ENCODE measurements around the gene PDCD7.

- no peak for TF ChIP-seq RAD21 (conservative IDR thresholded peaks at IDR 0.05 in 1 of 2, IDR thresholded peaks at IDR 0.05 in 1 of 2)
- no peak for TF ChIP-seq ZFP36 (IDR thresholded peaks at IDR 0.05; ENCODE audit: borderline replicate concordance, partially characterized antibody)
- TF ChIP-seq ESRRA (IDR thresholded peaks at IDR 0.05; ENCODE audit: borderline replicate concordance, low read length), result no peak
These were observed 23.1 kb upstream of the PDCD7 start for GRCh38 chr15:65156692-65157091.
